Ishikawa (cell line): ENCODE data around the gene MORC3.

Experiments used
- YY1 ChIP-seq: IDR thresholded peaks from 2 replicates; pipeline ENCODE4 v1.6.1; 2012; ENCODE audit warnings: low read depth
- TF ChIP-seq, protein P1 (sequence below): IDR thresholded peaks from 2 replicates; pipeline ENCODE4 v1.6.1; 2012; ENCODE audit warnings: low read depth, mild to moderate bottlenecking
- TF ChIP-seq, protein P2 (sequence below): IDR thresholded peaks from 2 replicates; pipeline ENCODE4 v1.6.1; 2012

DNA sequence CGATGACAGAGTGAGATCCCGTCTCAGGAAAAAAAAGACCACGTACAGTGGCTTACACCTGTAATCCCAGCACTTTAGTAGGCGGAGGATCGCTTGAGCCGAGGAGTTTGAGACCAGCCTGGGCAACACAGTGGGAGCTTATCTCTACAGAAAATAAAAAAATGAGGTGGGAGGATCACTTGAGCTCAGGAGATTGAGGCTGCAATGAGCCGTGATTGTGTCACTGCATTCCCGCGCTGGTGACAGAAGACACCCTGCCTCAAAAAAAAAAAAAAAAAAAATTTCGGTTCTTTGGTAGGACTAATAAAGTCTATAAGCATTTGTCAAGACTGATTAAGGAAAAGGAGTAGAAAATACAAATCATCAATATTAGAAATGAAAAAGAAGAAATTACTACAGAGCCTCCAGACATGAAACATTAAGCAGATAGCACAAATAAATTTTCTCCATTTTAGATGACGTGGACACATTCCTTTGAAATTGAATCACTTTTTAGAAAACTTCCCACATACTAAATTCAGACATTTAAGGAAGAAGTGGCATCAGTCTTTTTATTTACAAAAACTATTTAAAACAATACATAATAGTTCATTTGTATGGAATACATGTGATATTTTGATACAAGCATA lies 30.4 kb downstream of the MORC3 start:
- TF ChIP-seq, protein P1, sequence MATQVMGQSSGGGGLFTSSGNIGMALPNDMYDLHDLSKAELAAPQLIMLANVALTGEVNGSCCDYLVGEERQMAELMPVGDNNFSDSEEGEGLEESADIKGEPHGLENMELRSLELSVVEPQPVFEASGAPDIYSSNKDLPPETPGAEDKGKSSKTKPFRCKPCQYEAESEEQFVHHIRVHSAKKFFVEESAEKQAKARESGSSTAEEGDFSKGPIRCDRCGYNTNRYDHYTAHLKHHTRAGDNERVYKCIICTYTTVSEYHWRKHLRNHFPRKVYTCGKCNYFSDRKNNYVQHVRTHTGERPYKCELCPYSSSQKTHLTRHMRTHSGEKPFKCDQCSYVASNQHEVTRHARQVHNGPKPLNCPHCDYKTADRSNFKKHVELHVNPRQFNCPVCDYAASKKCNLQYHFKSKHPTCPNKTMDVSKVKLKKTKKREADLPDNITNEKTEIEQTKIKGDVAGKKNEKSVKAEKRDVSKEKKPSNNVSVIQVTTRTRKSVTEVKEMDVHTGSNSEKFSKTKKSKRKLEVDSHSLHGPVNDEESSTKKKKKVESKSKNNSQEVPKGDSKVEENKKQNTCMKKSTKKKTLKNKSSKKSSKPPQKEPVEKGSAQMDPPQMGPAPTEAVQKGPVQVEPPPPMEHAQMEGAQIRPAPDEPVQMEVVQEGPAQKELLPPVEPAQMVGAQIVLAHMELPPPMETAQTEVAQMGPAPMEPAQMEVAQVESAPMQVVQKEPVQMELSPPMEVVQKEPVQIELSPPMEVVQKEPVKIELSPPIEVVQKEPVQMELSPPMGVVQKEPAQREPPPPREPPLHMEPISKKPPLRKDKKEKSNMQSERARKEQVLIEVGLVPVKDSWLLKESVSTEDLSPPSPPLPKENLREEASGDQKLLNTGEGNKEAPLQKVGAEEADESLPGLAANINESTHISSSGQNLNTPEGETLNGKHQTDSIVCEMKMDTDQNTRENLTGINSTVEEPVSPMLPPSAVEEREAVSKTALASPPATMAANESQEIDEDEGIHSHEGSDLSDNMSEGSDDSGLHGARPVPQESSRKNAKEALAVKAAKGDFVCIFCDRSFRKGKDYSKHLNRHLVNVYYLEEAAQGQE: no peak
- TF ChIP-seq, protein P2, sequence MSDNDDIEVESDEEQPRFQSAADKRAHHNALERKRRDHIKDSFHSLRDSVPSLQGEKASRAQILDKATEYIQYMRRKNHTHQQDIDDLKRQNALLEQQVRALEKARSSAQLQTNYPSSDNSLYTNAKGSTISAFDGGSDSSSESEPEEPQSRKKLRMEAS: no peak
- no peak for TF ChIP-seq YY1
